Measurements from ENCODE around the gene MATN4. TPM values are rescaled to one million over a fixed set of nuclear protein-coding genes. Genes with fewer than 3 reads are reported as not detected.

The MATN4 gene
- total and polyA plus RNA-seq, 10 donors: 0.19 to 0.52 TPM; not detected in 8

GRCh38 chr20:45269754-45270270 lies 38.3 kb downstream of the MATN4 start:
- 74 to 82% (median 77%) methylated on average over 4 of the region's 4 CpGs for WGBS, 5 donors
- Histone ChIP-seq H3K27me3 (replicated peaks in 1 of 7) (peaks cover 0 to 32% (median 0%) of the 10 kb centered on the region in 7 donors), H3K4me1 (no peaks in the 10 kb centered on the region), H3K4me3 (no peak overlapping the region), H3K36me3 (no peaks in the 10 kb centered on the region), H3K9me3 (no peaks in the 10 kb centered on the region), H3K27ac (no peak overlapping the region)
- no peak for TF ChIP-seq POLR2AphosphoS5 (IDR thresholded peaks at IDR 0.05)
- no peak for TF ChIP-seq CTCF (IDR thresholded peaks at IDR 0.05 in 8 of 11, conservative IDR thresholded peaks at IDR 0.05 in 3 of 11)
- no peak for TF ChIP-seq POLR2A (IDR thresholded peaks at IDR 0.05)
- intact Hi-C loops (cut with DNase I; ENCODE audit: low total_unique reads): no loop called here
- no peak for DNase-seq

- 77 to 86% (median 78%) methylated on average over 3 of the region's 3 CpGs for WGBS, 5 donors
Measured at GRCh38 chr20:45269056-45269455, 39.0 kb downstream of the MATN4 start.

GRCh38 chr20:45268531-45268930 lies 39.6 kb downstream of the MATN4 start:
- H3K4me1 ChIP-seq: no peaks in the 10 kb centered on the region
- H3K4me3 ChIP-seq: no peak overlapping the region
- no peak overlapping the region for H3K27ac ChIP-seq
- H3K36me3 ChIP-seq: no peaks in the 10 kb centered on the region
- H3K27me3 ChIP-seq (replicated peaks in 1 of 7): peaks cover 0 to 28% (median 0%) of the 10 kb centered on the region in 7 donors
- DNase-seq: no peak
- H3K9me3 ChIP-seq: no peaks in the 10 kb centered on the region
- intact Hi-C loops (cut with DNase I; ENCODE audit: low total_unique reads): no loop called here
- TF ChIP-seq POLR2AphosphoS5 (IDR thresholded peaks at IDR 0.05): no peak
- no peak for TF ChIP-seq POLR2A (IDR thresholded peaks at IDR 0.05)
- no peak for TF ChIP-seq CTCF (IDR thresholded peaks at IDR 0.05 in 8 of 11, conservative IDR thresholded peaks at IDR 0.05 in 3 of 11)
- WGBS, 5 donors: 78 to 90% (median 87%) methylated on average over 3 of the region's 3 CpGs

More at GRCh38 chr20:45269056-45269455, 39.0 kb downstream of the MATN4 start:
- no peaks in the 10 kb centered on the region for H3K36me3 ChIP-seq
- H3K27me3 ChIP-seq (replicated peaks in 1 of 7): peaks cover 0 to 28% (median 0%) of the 10 kb centered on the region in 7 donors
- H3K4me3 ChIP-seq: no peak overlapping the region
- intact Hi-C loops (cut with DNase I; ENCODE audit: low total_unique reads): no loop called here
- H3K4me1 ChIP-seq: no peaks in the 10 kb centered on the region
- H3K9me3 ChIP-seq: no peaks in the 10 kb centered on the region
- H3K27ac ChIP-seq: no peak overlapping the region
- TF ChIP-seq POLR2A (IDR thresholded peaks at IDR 0.05) (no peak), CTCF (IDR thresholded peaks at IDR 0.05 in 8 of 11, conservative IDR thresholded peaks at IDR 0.05 in 3 of 11) (no peak), POLR2AphosphoS5 (IDR thresholded peaks at IDR 0.05) (no peak)
- no peak for DNase-seq

GRCh38 chr20:45266977-45267376 lies 41.1 kb downstream of the MATN4 start:
- TF ChIP-seq CTCF (IDR thresholded peaks at IDR 0.05 in 8 of 11, conservative IDR thresholded peaks at IDR 0.05 in 3 of 11) (no peak), POLR2AphosphoS5 (IDR thresholded peaks at IDR 0.05) (no peak), POLR2A (IDR thresholded peaks at IDR 0.05) (no peak)
- Histone ChIP-seq H3K36me3 (no peaks in the 10 kb centered on the region), H3K4me3 (no peak overlapping the region), H3K9me3 (no peaks in the 10 kb centered on the region), H3K27me3 (replicated peaks in 1 of 7) (peaks cover 0 to 28% (median 0%) of the 10 kb centered on the region in 7 donors), H3K27ac (no peak overlapping the region), H3K4me1 (no peaks in the 10 kb centered on the region)
- no peak for DNase-seq
- intact Hi-C loops (cut with DNase I; ENCODE audit: low total_unique reads): no loop called here

Data from spleen (tissue), 11 donors.